Transverse colon (tissue), 4 donors: ENCODE measurements around the gene BORCS8. TPM values are rescaled to one million over a fixed set of nuclear protein-coding genes. Genes with fewer than 3 reads are reported as not detected.

Source experiments
- DNase-seq: peaks from one replicate; pipeline ENCODE4 v3.0.0-alpha.2; 2019
- H3K27ac ChIP-seq, 4 donors: fragments of 200-600 bp; sonication (generic); 2 replicates each; pipeline ENCODE4 v1.5.1; 2016 to 2018; ENCODE audit warnings: inconsistent platforms in 4 of 4
- H3K27me3 ChIP-seq: fragments of 200-600 bp; sonication (generic); 2 replicates; pipeline ENCODE4 v1.5.1; 2017; ENCODE audit warnings: inconsistent platforms
- H3K36me3 ChIP-seq, 4 donors: fragments of 200-600 bp; sonication (generic); 2 replicates each; pipeline ENCODE4 v1.5.1; 2017 to 2019; ENCODE audit warnings: inconsistent platforms in 4 of 4
- H3K4me1 ChIP-seq, 4 donors: fragments of 200-600 bp; sonication (generic); 2 replicates each; pipeline ENCODE4 v1.5.1; 2017 to 2020; ENCODE audit warnings: inconsistent platforms in 4 of 4
- H3K4me3 ChIP-seq, 4 donors: fragments of 200-600 bp; sonication (generic); 1 replicate in 1 of 4; 2 replicates in 3 of 4; pipeline versions ENCODE4 v1.5.1 to v1.6.1; 2017 to 2019; ENCODE audit warnings: inconsistent platforms in 4 of 4
- H3K9me3 ChIP-seq, 2 donors: fragments of 200-600 bp; sonication (generic); 2 replicates each; pipeline ENCODE4 v1.5.1; 2017 to 2019; ENCODE audit warnings: inconsistent platforms in 2 of 2
- EP300 ChIP-seq: sonication (generic); formaldehyde crosslinking; IDR thresholded peaks from one replicate; pipeline ENCODE4 v1.6.1; 2017; ENCODE audit warnings: antibody characterized with exemption, low read depth
- POLR2A ChIP-seq: fragments of 450-650 bp; IDR thresholded peaks from one replicate; pipeline ENCODE4 v1.6.1; 2016; ENCODE audit warnings: antibody characterized with exemption, mild to moderate bottlenecking, moderate library complexity
- POLR2AphosphoS5 ChIP-seq, 3 donors: sonication (generic); formaldehyde crosslinking; IDR thresholded peaks; one replicate each; pipeline ENCODE4 v1.6.1; 2016; ENCODE audit warnings: antibody characterized with exemption in 3 of 3
- WGBS, 2 donors: methylation state at CpG; one replicate each; pipeline ENCODE4 v1.1.5; 2018; ENCODE audit warnings: low coverage in 1 of 2; 5-methylcytosine and 5-hydroxymethylcytosine counted together
- in situ Hi-C, 4 donors: fragments of 200-750 bp; cut with MboI; loops; one replicate each; pipeline versions ENCODE4 v1.15.0 to v1.15.1; 2017; ENCODE audit warnings: low sequenced_read_pairs in 3 of 4, low pct_ligation_motif_present in 1 of 4, low pct_unique_long_range_greater_than_20kb in 1 of 4
- intact Hi-C: fragments of 100-400 bp; cut with DNase I; formaldehyde crosslinking; loops from one replicate; pipeline ENCODE4 v1.15.1; 2023; ENCODE audit warnings: low total_unique reads
- total RNA-seq, 4 donors: library from RNA; depleted of rRNA; stranded (reverse); fragments of >200 nt; gene quantifications; one replicate each; pipeline ENCODE4 v1.1.0, GENCODE V29; 2016
- TF ChIP-seq, protein P1 (sequence below), 5 experiments: fragments of 200-600 bp in 3 of 5; fragments of 450-650 bp in 2 of 5; sonication (generic) in 3 of 5; IDR thresholded peaks; 1 replicate in 2 of 5; 2 replicates in 3 of 5; pipeline ENCODE4 v1.5.1; 2016 to 2017; ENCODE audit warnings: antibody characterized with exemption in 5 of 5, inconsistent platforms in 3 of 5, mild to moderate bottlenecking in 2 of 5, moderate library complexity in 1 of 5

Gene BORCS8
- total RNA-seq, 4 donors from 2014 or later, result 13.0 to 132 (median 26.6) TPM

GRCh38 chr19:19134687-19135158 lies 57.2 kb downstream of the BORCS8 start:
- H3K4me1 ChIP-seq, result peaks cover 0 to 12% (median 9%) of the 10 kb centered on the region in 4 donors
- intact Hi-C loops (loop anchor here (5.0 to 10.0 kb wide), 2 partner anchors 80 to 177 kb away; no protein-coding TSS in a partner anchor), in situ Hi-C loops (loop anchor here in 1 of 4 donors (10.0 kb wide), 1 partner anchor 80 kb away; no protein-coding TSS in a partner anchor)
- no peak overlapping the region for H3K27ac ChIP-seq
- no peaks in the 10 kb centered on the region for H3K36me3 ChIP-seq
- peaks cover 6 to 8% of the 10 kb centered on the region in 2 donors for H3K9me3 ChIP-seq
- no peak overlapping the region for H3K4me3 ChIP-seq
- no peaks in the 10 kb centered on the region for H3K27me3 ChIP-seq
- WGBS, 2 donors, result 56 to 60% methylated on average over 1 to 21 of the region's 21 CpGs
- no peak for TF ChIP-seq POLR2A
- TF ChIP-seq, protein P1, sequence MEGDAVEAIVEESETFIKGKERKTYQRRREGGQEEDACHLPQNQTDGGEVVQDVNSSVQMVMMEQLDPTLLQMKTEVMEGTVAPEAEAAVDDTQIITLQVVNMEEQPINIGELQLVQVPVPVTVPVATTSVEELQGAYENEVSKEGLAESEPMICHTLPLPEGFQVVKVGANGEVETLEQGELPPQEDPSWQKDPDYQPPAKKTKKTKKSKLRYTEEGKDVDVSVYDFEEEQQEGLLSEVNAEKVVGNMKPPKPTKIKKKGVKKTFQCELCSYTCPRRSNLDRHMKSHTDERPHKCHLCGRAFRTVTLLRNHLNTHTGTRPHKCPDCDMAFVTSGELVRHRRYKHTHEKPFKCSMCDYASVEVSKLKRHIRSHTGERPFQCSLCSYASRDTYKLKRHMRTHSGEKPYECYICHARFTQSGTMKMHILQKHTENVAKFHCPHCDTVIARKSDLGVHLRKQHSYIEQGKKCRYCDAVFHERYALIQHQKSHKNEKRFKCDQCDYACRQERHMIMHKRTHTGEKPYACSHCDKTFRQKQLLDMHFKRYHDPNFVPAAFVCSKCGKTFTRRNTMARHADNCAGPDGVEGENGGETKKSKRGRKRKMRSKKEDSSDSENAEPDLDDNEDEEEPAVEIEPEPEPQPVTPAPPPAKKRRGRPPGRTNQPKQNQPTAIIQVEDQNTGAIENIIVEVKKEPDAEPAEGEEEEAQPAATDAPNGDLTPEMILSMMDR (IDR thresholded peaks at IDR 0.05), result no peak
- TF ChIP-seq POLR2AphosphoS5 (IDR thresholded peaks at IDR 0.05), result no peak
- TF ChIP-seq EP300, result no peak
- DNase-seq, result no peak

- Histone ChIP-seq H3K9me3 (peaks cover 6 to 8% of the 10 kb centered on the region in 2 donors), H3K36me3 (no peaks in the 10 kb centered on the region), H3K4me3 (no peak overlapping the region), H3K4me1 (peaks cover 0 to 12% (median 9%) of the 10 kb centered on the region in 4 donors), H3K27me3 (no peaks in the 10 kb centered on the region), H3K27ac (no peak overlapping the region)
- intact Hi-C loops, result loop anchor here (5.0 to 10.0 kb wide), 2 partner anchors 79 to 177 kb away; no protein-coding TSS in a partner anchor
- DNase-seq, result no peak
- WGBS, 2 donors, result 87 to 100% methylated on average over 1 to 6 of the region's 6 CpGs
- in situ Hi-C loops, result loop anchor here in 1 of 4 donors (10.0 kb wide), 1 partner anchor 79 kb away; no protein-coding TSS in a partner anchor
- TF ChIP-seq EP300 (no peak), POLR2A (no peak), POLR2AphosphoS5 (IDR thresholded peaks at IDR 0.05) (no peak)
- TF ChIP-seq, protein P1 (IDR thresholded peaks at IDR 0.05), result no peak
Measured at GRCh38 chr19:19133985-19134384, 58.0 kb downstream of the BORCS8 start.

DNA sequence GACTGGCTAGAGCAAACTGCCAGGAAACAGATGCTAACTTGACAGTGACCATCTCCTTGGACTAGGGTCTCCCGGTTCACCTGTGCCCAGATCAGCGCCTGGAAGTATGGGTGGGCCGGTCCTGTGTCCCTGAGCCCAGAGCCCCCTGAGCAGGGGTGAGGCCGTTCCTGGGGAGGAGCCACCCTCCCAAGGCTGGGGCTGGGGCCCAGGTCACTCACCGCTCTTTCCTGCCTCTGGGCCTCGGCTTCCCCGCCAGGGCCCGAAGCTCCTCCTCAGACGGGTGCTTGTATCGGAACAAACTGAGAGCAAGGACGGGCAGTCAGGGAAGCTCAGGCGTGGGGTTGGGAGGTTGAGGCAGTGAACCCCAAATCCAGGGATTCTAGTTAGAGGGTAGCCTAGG lies 59.0 kb downstream of the BORCS8 start:
- intact Hi-C loops (loop anchor here (5.0 to 10.0 kb wide), 2 partner anchors 78 to 176 kb away; no protein-coding TSS in a partner anchor), in situ Hi-C loops (loop anchor here in 1 of 4 donors (10.0 kb wide), 1 partner anchor 78 kb away; no protein-coding TSS in a partner anchor)
- Histone ChIP-seq H3K9me3 (peaks cover 6 to 8% of the 10 kb centered on the region in 2 donors), H3K4me3 (no peak overlapping the region), H3K36me3 (no peaks in the 10 kb centered on the region), H3K27me3 (no peaks in the 10 kb centered on the region), H3K4me1 (peaks cover 0 to 10% (median 9%) of the 10 kb centered on the region in 4 donors), H3K27ac (no peak overlapping the region)
- no peak for DNase-seq
- TF ChIP-seq EP300 (no peak), POLR2AphosphoS5 (IDR thresholded peaks at IDR 0.05) (no peak), POLR2A (no peak)
- TF ChIP-seq, protein P1 (IDR thresholded peaks at IDR 0.05), result no peak
- WGBS, 2 donors, result 80 to 84% methylated on average over 2 to 6 of the region's 12 CpGs

DNA sequence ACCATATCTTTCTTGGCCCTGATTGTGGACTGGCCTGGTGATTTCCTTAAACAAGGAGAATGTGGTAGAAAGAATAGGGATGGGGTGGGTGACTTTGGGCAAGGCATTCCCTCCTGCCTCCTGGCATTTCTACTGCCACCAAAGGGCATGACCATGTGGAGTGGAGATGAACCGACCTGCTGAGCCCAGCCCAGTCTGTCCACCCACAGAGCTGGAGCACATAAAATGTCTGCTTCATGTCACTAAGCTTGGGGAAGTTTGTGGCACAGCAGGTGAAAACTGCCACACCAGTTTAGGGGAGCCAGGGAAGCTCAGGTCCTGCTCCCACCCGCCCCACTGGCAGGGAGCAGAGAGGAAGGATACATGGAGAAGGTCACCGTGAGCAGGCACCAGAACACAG lies 60.0 kb downstream of the BORCS8 start:
- in situ Hi-C loops, result loop anchor here in 1 of 4 donors (10.0 kb wide), 1 partner anchor 77 kb away; no protein-coding TSS in a partner anchor
- TF ChIP-seq POLR2A (no peak), EP300 (no peak), POLR2AphosphoS5 (IDR thresholded peaks at IDR 0.05) (no peak)
- TF ChIP-seq, protein P1 (IDR thresholded peaks at IDR 0.05), result no peak
- H3K27ac ChIP-seq, result no peak overlapping the region
- no peaks in the 10 kb centered on the region for H3K27me3 ChIP-seq
- DNase-seq, result no peak
- no peaks in the 10 kb centered on the region for H3K36me3 ChIP-seq
- H3K4me1 ChIP-seq, result peaks cover 0 to under 1% (median 0%) of the 10 kb centered on the region in 4 donors
- intact Hi-C loops, result loop anchor here (5.0 to 10.0 kb wide), 2 partner anchors 77 to 175 kb away; no protein-coding TSS in a partner anchor
- no peak overlapping the region for H3K4me3 ChIP-seq
- peaks cover 6 to 8% of the 10 kb centered on the region in 2 donors for H3K9me3 ChIP-seq
- WGBS, 2 donors, result 89% methylated on average over 3 of the region's 3 CpGs; no CpG with 5 or more reads in 1 of the 2 donors
